Colonic mucosa (tissue), 4 donors: ENCODE measurements around the gene C1GALT1. TPM values are rescaled to one million over a fixed set of nuclear protein-coding genes. Genes with fewer than 3 reads are reported as not detected.

Experiments
- DNase-seq: peaks from one replicate; pipeline ENCODE4 v3.0.0-alpha.2; 2020
- H3K27ac ChIP-seq: fragments of 200-600 bp; one replicate; pipeline ENCODE4 v1.8.0; 2021
- H3K27me3 ChIP-seq: fragments of 200-600 bp; one replicate; pipeline ENCODE4 v1.8.0; 2021
- H3K36me3 ChIP-seq: fragments of 200-600 bp; one replicate; pipeline ENCODE4 v1.8.0; 2021
- H3K4me1 ChIP-seq: fragments of 200-600 bp; one replicate; pipeline ENCODE4 v1.8.0; 2021; ENCODE audit warnings: mild to moderate bottlenecking
- H3K4me3 ChIP-seq: fragments of 200-600 bp; one replicate; pipeline ENCODE4 v1.8.0; 2021
- H3K9ac ChIP-seq, 2 donors: one replicate each; pipeline ENCODE4 v1.7.0; 2013; ENCODE audit warnings: control low read depth in 2 of 2, low read depth in 2 of 2, low read length in 2 of 2
- H3K9me3 ChIP-seq: fragments of 200-600 bp; one replicate; pipeline ENCODE4 v1.8.0; 2021
- CTCF ChIP-seq: fragments of 200-600 bp; IDR thresholded peaks from one replicate; pipeline ENCODE4 v1.8.0; 2022; ENCODE audit warnings: antibody characterized with exemption, mild to moderate bottlenecking
- intact Hi-C: fragments of 100-400 bp; cut with DNase I; formaldehyde crosslinking; loops from one replicate; pipeline ENCODE4 v1.14.1; 2022
- total RNA-seq, 2 donors: library from RNA; stranded (reverse); fragmentation: NEBNext Ultra II Directional in 1 of 2; extraction: Animal tissue kit (Norgen Biotek cat#: 25700) in 1 of 2; gene quantifications; one replicate each; pipeline ENCODE4 v1.2.1, GENCODE V29; 2021
- donor health status: healthy.
- donor health status: DM: no; HTN: no; CAD: no.
- donor health status: DM: no; HTN: no; CAD: no.

C1GALT1 gene
- total RNA-seq, 2 donors from 2014 or later = 33.9 to 39.4 TPM

DNA sequence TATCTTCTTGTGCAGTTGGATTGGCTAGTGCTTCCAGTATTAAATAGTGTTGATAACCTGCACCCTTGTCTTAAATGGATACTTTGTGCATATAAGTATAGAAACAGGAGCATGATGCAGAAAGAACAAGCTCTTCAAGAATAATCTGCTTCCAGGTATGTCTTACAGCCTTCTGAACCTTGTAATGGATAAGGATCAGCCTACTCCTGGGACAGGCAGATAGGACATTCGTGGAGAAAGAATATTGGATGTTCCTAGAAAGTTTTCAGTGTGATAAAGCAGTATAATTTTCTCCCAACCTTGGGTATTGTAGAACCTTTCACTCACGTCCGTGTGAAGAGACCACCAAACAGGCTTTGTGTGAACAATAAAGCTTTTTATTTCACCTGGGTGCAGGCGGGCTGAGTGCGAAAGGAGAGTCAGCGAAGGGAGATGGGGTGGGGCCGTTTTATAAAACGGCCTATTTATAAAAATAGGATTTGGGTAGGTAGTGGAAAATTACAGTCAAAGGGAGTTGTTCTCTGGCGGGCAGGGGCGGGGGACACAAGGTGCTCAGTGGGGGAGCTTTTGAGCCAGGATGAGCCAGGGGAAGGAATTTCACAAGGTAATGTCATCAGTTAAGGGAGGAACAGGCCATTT is 27.2 kb downstream of the C1GALT1 start:
- H3K4me1 ChIP-seq = no peaks in the 10 kb centered on the region
- H3K9me3 ChIP-seq = no peaks in the 10 kb centered on the region
- DNase-seq = no peak
- intact Hi-C loops = no loop called here
- no peak overlapping the region for H3K27ac ChIP-seq
- TF ChIP-seq CTCF = no peak
- no peaks in the 10 kb centered on the region for H3K36me3 ChIP-seq
- no peak overlapping the region for H3K9ac ChIP-seq
- H3K4me3 ChIP-seq = no peak overlapping the region
- no peaks in the 10 kb centered on the region for H3K27me3 ChIP-seq

- Histone ChIP-seq H3K4me3 (no peak overlapping the region), H3K9ac (no peak overlapping the region), H3K27ac (no peak overlapping the region), H3K9me3 (no peaks in the 10 kb centered on the region), H3K36me3 (no peaks in the 10 kb centered on the region), H3K27me3 (no peaks in the 10 kb centered on the region), H3K4me1 (no peaks in the 10 kb centered on the region)
- intact Hi-C loops = no loop called here
- DNase-seq = no peak
- no peak for TF ChIP-seq CTCF
These were observed 28.3 kb downstream of the C1GALT1 start for GRCh38 chr7:7210475-7211237.

GRCh38 chr7:7212612-7213011 is 30.3 kb downstream of the C1GALT1 start:
- Histone ChIP-seq H3K27me3 (no peaks in the 10 kb centered on the region), H3K36me3 (no peaks in the 10 kb centered on the region), H3K4me3 (no peak overlapping the region), H3K9ac (no peak overlapping the region), H3K27ac (no peak overlapping the region), H3K9me3 (no peaks in the 10 kb centered on the region), H3K4me1 (no peaks in the 10 kb centered on the region)
- intact Hi-C loops = no loop called here
- no peak for DNase-seq
- TF ChIP-seq CTCF = no peak

- H3K27ac ChIP-seq = no peak overlapping the region
- DNase-seq = no peak
- no peaks in the 10 kb centered on the region for H3K27me3 ChIP-seq
- no peak for TF ChIP-seq CTCF
- H3K9me3 ChIP-seq = no peaks in the 10 kb centered on the region
- no peak overlapping the region for H3K9ac ChIP-seq
- H3K36me3 ChIP-seq = no peaks in the 10 kb centered on the region
- no peak overlapping the region for H3K4me3 ChIP-seq
- intact Hi-C loops = no loop called here
- no peaks in the 10 kb centered on the region for H3K4me1 ChIP-seq
These were observed 32.3 kb downstream of the C1GALT1 start for GRCh38 chr7:7214398-7215347.

DNA sequence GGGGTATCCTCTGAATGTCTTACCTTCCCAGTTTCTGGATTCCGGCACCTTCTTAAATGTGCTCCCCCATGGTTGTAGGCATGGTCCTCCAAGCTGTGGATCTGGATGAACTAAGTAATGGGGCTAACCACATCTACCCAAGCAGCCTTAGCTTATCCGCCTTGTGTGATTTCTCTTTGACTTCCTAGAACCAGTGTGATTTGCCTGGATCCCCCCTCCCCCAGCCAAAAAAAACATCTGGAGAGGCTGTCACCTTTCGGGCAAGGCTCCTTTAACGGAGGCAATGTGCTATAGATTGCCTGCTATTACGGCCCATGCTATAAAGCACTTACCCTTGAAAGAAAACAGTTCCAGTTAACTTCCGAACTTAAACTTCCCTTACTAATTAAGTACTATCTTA is 33.9 kb downstream of the C1GALT1 start:
- intact Hi-C loops = no loop called here
- DNase-seq = no peak

More for the DNA sequence above, 33.9 kb downstream of the C1GALT1 start:
- Histone ChIP-seq H3K27ac (no peak overlapping the region), H3K9ac (no peak overlapping the region), H3K9me3 (no peaks in the 10 kb centered on the region), H3K27me3 (no peaks in the 10 kb centered on the region), H3K4me3 (no peak overlapping the region), H3K36me3 (no peaks in the 10 kb centered on the region), H3K4me1 (no peaks in the 10 kb centered on the region)
- no peak for TF ChIP-seq CTCF
